GM19455 (cell line): ENCODE measurements around the gene ACACA.
"Not testable (repeated sequence)": the region's sequence is repeated elsewhere in the genome, so short reads cannot be mapped to it uniquely, and the experiment has no call there.

Experiments used
- ATAC-seq: cut with Tn5 transposase; IDR thresholded peaks from one replicate; pipeline ENCODE4 v1.9.1; 2021; ENCODE audit not compliant: unreplicated experiment

Gene ACACA

GRCh38 chr17:37188157-37188556 is 218.5 kb downstream of the ACACA start:
- no peak for ATAC-seq

- ATAC-seq, result no peak
These were observed 219.4 kb downstream of the ACACA start for GRCh38 chr17:37187262-37187661.

- no peak for ATAC-seq
These were observed 223.7 kb downstream of the ACACA start for GRCh38 chr17:37182786-37183465.

GRCh38 chr17:37180376-37180775 is 226.3 kb downstream of the ACACA start:
- ATAC-seq, result no peak

GRCh38 chr17:37179893-37180292 is 226.7 kb downstream of the ACACA start:
- no peak for ATAC-seq

GRCh38 chr17:37177254-37177870 is 229.3 kb downstream of the ACACA start:
- ATAC-seq, result no peak

GRCh38 chr17:37176723-37177122 is 229.9 kb downstream of the ACACA start:
- ATAC-seq, result no peak

- no peak for ATAC-seq
These were observed 232.4 kb downstream of the ACACA start for GRCh38 chr17:37174205-37174604.

- no peak for ATAC-seq
These were observed 235.7 kb downstream of the ACACA start for GRCh38 chr17:37170881-37171425.

- ATAC-seq, result no peak
These were observed 237.8 kb downstream of the ACACA start for GRCh38 chr17:37168731-37169353.

GRCh38 chr17:37167756-37168155 is 238.9 kb downstream of the ACACA start:
- no peak for ATAC-seq

GRCh38 chr17:37164057-37164456 is 242.6 kb downstream of the ACACA start:
- ATAC-seq, result no peak

GRCh38 chr17:37162800-37163199 is 243.8 kb downstream of the ACACA start:
- ATAC-seq, result no peak

- no peak for ATAC-seq
These were observed 245.7 kb downstream of the ACACA start for GRCh38 chr17:37160944-37161343.

GRCh38 chr17:37158290-37158689 is 248.3 kb downstream of the ACACA start:
- ATAC-seq, result no peak

- no peak for ATAC-seq
These were observed 258.5 kb downstream of the ACACA start for GRCh38 chr17:37148156-37148555.

- no peak for ATAC-seq
These were observed 259.3 kb downstream of the ACACA start for GRCh38 chr17:37147301-37147812.

GRCh38 chr17:37146086-37147064 is 260.3 kb downstream of the ACACA start:
- ATAC-seq, result no peak

GRCh38 chr17:37144075-37144701 is 262.4 kb downstream of the ACACA start:
- ATAC-seq, result no peak

GRCh38 chr17:37143558-37143957 is 263.1 kb downstream of the ACACA start:
- ATAC-seq, result not testable (repeated sequence)
